A673 (cell line): Measurements from ENCODE around the gene BLOC1S4.

Experiments
- EZH2 ChIP-seq: fragments of 200-600 bp; sonication (generic); IDR thresholded peaks from 2 replicates; pipeline ENCODE4 v1.6.1; 2017; ENCODE audit warnings: borderline replicate concordance, low read depth, mild to moderate bottlenecking, mixed read lengths, antibody characterized with exemption, low read length; ENCODE audit not compliant: poor library complexity, severe bottlenecking
- TF ChIP-seq, protein P1 (sequence below): fragments of 300-800, 200-600 bp; sonication (generic); conservative IDR thresholded peaks from 2 replicates; pipeline ENCODE4 v1.5.1; 2017; ENCODE audit warnings: low read depth, mild to moderate bottlenecking, antibody characterized with exemption, low read length, moderate library complexity, mixed read lengths

DNA sequence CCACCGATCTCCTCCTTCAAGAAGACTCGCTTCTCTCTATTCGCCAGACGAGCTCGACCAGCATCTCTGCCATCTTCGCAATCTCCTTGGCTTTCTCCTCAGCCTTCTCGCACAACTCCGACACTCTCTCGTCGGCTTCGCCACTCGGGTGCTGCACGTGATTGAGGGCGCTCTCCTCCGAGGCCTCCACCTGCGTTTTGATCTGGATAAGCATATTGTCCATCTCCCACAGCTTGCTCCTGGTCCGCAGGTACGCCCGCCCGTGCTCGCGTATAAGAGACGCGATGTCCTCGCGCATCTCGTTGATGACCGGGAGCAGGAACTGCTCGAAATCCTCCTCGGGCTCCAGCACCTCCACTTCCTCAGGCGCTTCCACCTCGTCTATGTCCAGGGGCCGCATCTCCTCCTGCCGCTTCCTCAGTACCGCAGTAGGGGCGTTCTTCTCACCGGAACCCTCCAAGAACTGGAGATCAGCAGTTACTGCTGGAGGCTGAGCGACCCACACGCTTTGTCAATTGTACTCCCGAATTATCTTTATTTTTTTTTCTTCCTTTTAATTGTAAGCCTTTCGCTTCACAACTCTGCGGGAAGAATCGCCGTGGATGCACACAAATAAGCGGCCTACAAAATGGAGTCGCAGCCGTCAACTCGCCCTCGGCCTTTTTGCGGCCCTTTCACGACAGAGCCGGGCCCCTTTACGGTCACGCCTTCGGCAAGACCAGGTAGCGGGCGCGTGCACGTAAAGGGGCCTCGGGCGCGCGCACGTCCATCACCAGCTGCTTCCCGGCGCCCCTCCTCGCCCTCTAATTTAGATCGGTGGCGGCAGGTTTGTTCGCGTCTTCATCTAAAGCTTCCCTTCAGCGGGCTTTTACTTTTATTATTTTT, 6.5 kb upstream of the BLOC1S4 start, which contains the start of gene MRFAP1L1:
- TF ChIP-seq, protein P1, sequence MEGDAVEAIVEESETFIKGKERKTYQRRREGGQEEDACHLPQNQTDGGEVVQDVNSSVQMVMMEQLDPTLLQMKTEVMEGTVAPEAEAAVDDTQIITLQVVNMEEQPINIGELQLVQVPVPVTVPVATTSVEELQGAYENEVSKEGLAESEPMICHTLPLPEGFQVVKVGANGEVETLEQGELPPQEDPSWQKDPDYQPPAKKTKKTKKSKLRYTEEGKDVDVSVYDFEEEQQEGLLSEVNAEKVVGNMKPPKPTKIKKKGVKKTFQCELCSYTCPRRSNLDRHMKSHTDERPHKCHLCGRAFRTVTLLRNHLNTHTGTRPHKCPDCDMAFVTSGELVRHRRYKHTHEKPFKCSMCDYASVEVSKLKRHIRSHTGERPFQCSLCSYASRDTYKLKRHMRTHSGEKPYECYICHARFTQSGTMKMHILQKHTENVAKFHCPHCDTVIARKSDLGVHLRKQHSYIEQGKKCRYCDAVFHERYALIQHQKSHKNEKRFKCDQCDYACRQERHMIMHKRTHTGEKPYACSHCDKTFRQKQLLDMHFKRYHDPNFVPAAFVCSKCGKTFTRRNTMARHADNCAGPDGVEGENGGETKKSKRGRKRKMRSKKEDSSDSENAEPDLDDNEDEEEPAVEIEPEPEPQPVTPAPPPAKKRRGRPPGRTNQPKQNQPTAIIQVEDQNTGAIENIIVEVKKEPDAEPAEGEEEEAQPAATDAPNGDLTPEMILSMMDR, result no peak
- TF ChIP-seq EZH2, result no peak
